Stimulated activated CD4-positive, alpha-beta T cell treated with anti-CD3 and anti-CD28 coated beads, Interleukin-15, amount 100 ng/mL, for 1 hour (primary cell): Measurements from ENCODE around the gene TMEM11.
"Not testable (repeated sequence)": the region's sequence is repeated elsewhere in the genome, so short reads cannot be mapped to it uniquely, and the experiment has no call there.

ENCODE experiments used
- DNase-seq, 2 donors: peaks; one replicate each; pipeline ENCODE4 v3.0.0-alpha.2; 2020; ENCODE audit warnings: low read depth in 1 of 2, low spot score in 1 of 2

The TMEM11 gene

DNA sequence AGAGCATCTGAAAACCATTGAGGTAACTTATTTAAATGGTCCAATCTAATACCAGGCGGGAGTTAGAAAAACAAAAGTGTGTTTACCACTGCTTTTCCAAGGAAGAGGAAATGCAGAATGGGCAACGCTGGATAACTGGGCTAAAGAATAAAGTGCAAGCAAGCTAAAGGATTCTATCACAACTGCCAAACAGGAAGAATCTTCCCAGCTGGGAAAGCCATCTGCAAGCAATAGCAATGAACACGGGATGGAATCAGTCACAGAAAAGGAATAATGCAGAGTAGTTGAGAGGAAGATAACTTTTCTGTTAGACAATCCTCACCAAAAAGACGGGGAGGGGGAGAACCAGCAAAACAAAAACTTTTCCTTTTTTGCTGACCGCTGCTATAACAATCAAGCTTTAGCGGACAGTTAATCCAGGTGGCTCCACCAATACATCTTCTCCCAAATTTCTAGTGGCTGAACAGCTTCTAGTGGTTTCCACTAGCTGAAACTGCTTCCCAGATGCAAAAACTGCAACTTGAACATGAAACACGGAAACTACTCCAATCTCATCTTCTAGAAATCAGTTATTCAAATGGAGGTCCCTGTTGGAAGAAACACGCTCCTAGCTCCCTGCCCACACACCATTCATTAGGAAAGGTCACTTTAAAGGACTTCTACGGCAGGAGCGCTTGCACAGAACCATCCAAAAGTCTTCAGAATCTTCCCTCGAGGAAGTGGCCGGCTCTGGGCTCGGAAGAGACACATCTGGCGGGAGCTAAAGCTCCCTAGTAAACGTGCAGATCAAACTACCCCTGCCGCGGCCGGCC lies 929 bp downstream of the TMEM11 start:
- no peak for DNase-seq

DNA sequence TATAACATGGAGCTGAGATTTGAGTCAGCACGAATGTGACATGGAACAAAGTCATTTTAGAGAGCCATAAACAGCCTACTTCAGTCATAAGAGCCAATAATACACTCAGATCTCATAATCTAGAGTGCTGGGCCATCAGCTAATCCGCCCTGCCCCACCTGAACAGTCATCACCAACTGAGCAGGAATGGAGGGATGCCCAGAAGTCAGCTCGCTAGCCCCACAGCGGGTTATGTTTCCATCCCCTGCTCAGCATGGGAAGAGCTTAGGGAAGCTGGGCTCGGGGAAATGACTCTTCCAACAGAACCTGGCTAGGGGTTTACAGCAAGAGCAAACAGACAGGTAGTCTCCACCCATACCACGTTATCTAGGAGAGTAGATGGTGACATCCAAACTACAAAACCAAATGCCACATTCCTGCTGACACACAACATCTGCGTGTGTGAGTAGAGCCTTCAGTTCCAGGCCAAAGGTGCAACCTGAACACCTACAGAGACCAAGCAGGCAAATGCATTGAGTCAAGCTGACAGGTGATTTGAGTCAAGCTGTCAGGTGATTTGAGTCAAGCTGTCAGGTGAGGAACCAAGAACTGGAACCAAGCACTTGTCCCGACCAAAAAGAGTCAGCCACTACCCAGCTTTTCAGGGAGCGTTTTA lies 2.0 kb downstream of the TMEM11 start:
- DNase-seq, result no peak

DNA sequence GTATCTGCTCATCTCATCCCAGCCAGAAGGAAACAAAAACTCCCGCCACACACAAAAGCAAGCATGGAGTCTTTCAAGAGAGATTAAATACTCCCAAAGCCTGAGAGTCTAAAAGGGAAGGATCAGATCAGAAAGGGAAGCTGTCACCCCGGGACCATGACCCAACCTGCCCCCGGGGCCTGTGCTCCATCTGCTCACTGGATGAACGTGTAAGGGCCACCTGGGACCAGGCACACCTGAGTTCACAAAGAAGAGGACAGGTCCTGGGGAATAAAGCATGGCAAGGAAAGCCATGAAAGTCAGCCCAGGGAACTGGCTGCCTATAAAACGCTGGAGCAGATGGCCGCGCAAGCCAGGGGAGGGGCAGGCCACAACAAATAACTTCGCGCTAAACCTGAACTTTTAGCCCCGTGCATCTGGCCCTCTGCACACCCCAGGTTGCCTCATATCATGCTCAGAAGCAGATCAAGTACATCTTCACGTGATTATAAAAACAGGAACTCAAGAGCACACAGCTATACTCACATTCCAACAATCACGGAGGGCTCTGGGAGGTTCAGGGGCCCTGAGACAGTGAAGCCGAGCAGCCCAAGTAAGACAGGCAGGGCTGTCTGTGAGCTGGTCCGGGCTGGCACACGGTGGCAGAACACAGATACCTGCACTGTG lies 3.4 kb downstream of the TMEM11 start:
- DNase-seq, result no peak

DNA sequence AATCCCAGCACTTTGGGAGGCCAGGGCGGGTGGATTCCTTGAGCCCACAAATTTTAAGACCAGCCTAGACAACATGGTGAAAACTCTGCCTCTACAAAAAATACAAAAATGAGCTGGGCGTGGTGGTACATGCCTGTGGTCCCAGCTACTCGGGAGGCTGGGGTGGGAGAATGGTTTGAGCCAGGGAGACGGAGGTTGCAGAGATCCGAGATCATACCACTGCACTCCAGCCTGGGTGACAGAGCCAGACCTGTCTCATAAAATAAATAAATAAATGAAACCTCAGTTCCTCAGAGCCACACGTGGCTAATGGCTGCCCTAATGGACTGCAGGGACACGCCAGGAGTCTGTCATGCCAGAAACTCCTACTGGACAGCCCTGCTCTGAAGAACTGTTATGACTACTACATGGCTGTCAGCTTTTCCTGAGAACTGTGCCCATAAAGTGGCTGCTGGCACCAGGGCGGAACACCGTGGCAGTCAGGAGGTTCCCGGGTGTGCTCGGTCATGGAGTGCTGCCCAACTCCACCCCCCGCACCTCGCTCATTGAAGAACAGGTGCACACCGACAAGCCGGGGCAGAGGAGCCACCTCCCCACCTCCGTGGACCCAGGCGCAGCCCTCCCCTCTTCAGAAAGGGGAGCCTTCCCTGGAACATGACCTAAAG lies 4.3 kb downstream of the TMEM11 start:
- no peak for DNase-seq

DNA sequence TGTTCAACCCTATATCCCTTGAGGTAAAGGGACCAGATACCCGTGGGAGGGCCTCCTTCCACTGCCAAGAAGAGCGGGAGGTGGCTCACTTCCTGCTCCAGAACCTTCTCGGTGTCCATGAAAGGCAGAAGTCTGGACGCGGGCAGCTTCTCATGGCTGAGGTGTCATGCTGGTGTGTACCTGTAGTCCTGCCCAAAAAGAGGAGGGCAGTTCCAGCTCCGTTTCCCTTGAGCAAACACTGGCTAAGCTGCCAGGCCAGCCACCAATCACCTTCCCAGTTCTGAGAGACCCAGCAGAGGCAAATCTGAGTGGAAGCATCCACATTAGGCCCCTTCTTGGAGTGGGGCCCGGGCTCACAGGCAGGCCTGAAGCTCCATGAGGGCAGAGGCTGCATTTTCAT lies 5.6 kb downstream of the TMEM11 start:
- DNase-seq, result no peak

DNA sequence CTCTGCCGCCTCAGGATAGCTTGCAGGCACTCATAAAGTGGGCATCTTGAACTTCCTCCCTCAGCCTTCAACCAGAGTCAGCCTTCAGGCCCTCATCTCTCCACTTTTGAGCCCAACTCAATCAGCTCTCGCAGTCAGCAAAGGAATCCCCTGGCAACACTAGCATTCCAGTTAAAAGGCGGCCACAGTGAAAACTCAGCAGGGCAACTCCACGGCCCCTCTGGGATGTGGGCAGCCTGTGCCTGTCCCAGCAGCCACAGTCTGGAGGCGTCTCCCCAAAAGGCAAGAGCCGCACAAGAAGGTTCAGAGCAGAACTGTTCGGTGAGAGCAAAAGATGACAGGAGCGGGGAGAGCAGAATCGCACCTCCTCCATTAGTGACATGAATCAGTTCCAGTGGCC lies 9.0 kb downstream of the TMEM11 start:
- DNase-seq, result no peak

DNA sequence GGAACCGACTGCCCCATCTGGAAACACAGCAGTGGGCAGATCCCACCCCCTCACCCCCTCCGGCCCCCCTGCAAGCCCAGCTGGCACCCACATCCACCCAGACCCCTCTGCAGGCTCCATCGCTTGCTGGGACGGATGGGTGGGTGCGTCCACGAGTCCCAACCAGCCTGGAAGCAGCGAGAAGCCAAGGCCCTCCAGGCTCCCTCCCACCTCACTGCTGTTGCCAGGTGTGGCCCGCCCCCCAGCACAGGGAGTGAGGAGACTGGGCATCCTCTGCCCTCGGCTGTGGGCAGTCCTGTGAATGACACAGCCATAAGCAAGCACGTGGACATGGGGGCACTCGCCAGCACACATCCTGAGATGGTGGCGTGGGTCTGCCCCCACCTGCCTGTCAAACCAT lies 11.4 kb downstream of the TMEM11 start:
- DNase-seq, result no peak

DNA sequence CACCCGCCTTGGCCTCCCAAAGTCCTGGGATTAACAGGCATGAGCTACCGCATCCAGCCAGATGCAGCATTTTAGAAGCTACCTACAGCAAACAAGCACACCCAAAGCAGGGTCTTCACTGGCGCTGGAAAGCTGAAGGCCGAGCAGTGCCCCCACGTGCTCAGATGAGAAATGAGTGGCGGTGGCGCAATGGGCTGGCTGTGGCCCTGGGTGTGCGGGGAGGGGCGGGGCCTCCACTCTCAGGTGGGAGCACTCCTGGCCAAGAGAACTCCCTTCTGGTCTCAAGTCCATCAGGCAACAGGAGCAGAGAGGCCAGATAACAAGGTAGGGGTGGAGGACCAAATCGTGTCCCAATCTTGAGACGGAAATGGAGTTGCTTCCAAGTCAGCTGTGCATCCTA lies 12.1 kb downstream of the TMEM11 start:
- no peak for DNase-seq

DNA sequence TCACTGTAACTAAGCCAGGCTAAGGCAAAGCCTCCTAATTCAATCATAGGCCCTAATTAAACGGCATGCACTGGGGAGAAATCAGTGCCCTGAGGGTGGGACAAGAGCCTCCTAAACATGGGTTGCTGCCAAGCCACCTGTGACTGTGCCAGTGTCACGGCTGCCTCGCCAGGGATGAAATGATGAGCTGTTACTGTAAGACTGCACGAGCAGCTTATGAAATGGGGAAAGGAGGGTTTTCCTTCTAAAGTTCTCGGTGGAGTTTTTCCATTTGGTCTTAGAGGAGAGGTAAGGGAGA lies 12.7 kb downstream of the TMEM11 start:
- DNase-seq, result no peak

DNA sequence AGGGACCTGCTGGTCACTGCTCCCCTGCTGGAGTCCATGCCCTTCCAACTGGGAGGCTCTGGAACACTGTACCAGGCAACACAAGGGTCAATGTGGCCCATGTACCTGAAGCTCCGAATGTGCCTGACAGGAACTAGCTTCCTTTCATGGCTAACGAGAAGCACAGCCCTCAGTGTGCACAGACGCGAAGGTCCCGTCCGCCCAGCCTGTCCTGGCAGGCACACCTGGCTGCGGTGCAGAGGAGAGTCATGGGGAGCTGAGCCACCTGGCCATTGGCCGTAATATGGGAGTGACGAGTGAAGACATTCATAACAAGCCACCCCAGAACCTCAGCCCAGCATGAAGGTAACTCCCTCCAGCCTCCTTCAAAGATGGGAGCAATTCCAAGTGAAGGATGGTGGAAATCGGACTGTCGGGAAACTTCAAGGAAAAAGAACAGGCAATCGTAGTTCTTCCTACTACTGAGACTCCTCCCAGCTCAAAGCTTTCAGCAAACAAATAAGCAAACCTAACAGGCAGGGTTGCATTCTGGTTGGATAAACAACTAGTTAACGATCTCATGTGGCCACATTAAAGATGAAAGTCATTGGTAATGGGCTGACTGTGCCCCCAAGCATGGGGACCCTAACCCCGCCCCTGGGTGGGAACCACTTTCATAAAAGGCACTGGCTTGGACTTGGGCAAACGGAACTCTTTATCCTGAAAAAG lies 13.2 kb downstream of the TMEM11 start:
- DNase-seq, result no peak

DNA sequence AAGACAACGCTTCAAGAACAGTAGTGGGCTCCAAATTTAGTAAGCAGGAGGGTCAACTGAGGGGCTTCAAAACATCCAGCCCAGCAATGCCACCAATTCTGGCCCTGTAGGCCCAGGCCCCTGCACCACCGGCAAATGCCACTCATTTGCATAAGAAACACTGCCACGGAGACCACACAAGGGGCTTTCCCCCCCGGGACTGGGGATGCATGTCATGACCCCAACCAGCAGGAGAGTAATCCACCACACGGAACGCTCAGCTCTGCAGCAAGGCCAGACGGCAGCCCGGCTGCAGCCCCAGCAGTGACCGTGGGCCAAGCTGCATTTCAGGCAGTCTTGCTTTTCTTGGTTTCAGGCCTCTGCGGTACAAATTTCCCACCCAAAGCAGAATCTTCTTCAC lies 14.1 kb downstream of the TMEM11 start:
- DNase-seq, result no peak

DNA sequence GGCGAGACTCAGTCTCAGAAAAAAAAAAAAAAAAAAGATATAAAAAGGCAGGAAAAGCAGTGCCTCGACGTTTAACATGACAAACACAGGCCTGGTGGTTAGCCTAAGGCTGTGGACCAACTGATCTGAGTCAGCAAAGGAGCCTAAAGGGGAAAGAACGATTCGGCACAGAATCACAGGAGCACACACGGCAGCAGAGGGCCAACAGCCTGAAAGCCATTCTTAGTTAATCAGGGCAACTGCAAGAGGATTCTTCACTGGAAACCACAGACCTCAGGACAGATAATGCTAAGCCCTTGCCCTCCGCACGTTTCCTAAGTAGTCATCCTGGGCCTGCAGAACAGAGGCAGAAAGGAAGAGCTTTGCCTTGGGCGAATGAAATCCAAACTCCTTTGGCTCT lies 14.7 kb downstream of the TMEM11 start:
- DNase-seq, result no peak

DNA sequence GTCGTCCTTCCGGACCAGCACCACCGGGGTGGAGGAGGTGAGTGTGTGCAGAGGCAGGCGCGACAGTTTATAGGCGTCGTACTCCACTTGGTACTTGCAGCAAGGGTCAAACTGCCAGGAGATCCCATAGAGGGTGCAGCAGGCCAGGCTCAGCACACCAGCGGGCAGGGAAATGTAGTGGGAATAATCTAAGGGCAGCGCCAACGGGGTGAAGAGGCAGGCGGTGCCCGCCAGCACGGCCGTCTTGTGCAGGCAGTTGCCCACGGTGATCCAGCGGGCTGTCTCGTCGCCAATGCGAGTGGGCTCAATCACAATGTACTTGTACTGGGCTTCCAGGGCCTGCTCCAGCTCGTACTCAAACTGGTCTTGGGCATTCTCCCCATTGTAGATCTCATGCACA lies 15.6 kb downstream of the TMEM11 start:
- no peak for DNase-seq

DNA sequence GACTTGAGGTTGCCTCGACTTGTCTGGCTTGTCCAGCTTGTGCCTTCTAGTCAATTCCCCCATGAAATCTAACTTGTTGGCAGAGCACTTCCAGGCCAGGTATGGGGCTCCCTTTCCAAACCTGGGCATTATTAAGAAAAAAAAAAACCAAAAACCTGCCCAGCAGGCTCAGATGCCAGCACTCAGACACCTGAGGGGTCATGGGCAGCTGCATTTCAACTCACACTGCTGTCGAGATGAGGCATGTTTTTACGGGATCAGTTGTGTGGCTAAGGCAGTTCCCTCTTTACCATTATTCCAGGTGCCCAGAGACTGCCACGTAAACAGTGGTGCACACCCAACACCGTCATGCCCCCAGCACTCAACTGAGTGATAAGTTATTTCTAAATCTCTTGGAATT lies 17.8 kb downstream of the TMEM11 start:
- no peak for DNase-seq

DNA sequence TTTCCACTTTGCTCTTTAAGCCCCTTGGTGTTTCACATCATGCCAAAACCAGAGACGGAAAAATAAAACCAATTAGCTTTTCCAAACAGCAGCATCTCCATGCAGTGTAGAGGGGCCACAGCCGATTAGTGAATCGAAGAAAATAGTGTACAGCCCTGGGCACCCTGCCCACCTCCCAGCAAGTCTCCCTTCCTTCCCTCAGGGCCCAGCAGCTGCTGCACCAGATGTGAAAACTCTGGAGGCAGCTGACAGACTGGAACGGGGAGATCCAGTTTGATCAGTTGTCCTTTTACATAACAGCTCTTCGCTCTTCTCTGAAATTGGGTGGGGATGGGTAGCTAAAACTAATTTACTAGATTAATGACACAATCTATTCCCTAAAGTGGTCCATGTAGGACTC lies 19.3 kb downstream of the TMEM11 start:
- DNase-seq, result no peak

DNA sequence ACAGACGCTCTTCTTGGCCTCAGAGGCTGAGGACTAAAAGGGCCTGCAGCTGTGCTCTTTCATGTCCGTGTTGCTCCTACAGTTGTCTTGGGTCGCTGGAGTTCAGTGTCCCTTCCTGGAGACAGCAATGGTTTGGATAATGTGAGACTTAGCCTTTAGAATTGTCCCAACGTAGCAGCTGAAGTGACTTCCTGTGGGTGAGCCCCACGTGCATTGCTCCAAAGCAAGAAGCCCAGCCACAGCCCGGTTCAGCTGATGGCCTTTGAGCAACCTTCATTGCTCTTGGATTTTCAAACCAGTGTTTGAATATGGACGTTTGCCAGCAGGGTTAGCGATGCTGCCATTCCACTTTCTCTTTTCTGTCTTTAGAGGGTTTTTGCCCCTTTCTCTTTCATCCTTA lies 19.7 kb downstream of the TMEM11 start:
- DNase-seq, result no peak

DNA sequence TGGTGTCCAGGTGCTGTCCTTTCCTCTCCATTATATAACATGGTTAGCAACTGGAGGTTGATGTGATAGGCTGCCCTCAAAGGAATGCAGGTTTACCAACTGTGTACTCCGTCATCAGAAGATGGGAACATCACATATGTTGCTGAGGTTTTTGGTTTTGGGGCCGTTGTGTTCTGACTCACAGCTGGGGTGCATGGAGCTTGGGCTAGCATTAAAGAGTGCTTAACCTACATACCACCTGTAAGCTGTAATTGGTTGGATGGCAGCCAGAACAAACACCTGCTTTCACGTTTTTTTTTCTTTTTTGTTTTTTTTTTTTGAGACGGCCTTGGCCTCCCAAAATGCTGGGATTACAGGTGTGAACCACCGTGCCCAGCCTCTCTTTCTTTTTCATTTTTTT lies 20.9 kb downstream of the TMEM11 start:
- DNase-seq, result no peak

DNA sequence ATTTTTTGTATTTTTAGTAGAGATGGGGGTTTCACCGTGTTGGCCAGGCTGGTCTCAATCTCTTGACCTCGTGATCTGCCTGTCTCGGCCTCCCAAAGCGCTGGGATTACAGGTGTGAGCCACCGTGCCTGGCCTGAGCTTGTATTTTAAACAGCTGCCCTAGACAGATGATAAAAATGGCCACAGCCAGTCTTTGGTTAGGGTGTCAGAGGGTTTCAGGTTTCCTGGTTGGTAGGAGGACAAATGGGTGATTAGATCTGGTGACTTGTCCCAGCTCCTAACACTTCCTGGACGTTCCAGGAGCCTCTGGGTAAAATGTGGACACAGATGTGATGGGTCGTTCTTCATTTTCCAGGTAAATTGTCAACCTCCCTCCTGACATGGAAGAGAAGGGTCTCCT lies 21.5 kb downstream of the TMEM11 start:
- DNase-seq, result not testable (repeated sequence)

DNA sequence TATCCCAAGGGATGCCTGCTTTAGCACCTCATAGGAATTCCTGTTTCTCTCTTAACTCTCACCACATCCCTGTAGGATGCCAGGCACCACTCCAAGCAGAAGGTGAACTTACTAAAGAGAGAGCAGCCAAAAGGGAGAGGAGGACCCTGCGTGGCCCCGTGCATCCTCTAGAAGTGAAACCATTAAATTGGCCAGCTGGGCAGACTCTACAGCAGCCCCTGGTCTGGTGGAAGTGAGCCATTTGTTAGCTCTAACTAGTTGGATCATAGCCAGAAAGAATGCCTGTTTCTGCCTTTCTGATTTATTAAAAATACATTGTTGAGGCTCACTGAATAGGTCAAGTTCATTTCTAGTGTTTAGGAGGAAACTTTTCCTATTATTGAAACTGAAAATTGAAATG lies 22.3 kb downstream of the TMEM11 start:
- no peak for DNase-seq

DNA sequence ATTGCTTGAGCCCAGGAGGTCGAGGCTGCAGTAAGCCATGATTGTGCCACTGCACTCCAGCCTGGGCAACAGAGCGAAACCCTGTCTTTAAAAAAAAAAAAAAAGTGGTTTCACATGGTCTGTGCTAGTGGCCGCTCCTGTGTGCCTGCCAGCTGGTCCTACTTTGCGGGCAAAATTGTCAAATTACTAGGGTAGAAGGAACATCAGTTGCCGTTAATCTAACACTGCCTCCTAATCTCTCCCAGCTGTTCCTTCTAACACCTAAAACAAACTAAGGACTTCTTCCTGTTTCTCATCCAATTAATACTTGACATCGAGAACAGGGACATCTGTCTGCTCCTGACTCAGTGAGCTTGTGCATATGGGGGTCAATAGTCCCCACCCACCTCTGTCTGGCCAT lies 23.9 kb downstream of the TMEM11 start:
- no peak for DNase-seq

DNA sequence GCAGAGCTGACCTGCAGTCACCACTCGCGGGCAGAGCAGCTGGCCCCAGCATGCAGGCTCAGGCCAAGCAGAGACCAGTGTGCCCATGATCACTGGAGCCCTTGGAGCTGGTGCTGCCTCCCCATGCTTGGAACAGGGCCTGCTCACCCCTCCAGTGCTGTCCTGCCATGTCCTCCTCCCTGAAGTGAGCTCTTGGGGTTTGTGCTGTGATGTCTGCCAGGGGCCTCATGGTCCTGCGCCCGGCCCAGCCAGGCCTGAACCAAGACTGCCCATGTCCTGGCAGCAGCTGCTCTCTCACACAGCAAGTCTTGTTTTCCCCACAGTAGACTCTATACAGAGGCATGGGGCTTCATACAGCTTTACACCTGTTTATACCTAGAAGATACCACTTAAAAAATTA lies 24.6 kb downstream of the TMEM11 start:
- DNase-seq, result no peak
